HepG2 (cell line): ENCODE results near the gene PRKCSH. TPM values are rescaled to one million over a fixed set of nuclear protein-coding genes. Genes with fewer than 3 reads are reported as not detected.

Source experiments
- ADNP ChIP-seq: sonication (generic); formaldehyde crosslinking; IDR thresholded peaks from 2 replicates; pipeline ENCODE4 v1.4.0; 2020; ENCODE audit warnings: missing genetic modification reagents
- LCORL ChIP-seq, 2 experiments: fragments of 450-650 bp in 1 of 2; sonication (generic) in 1 of 2; formaldehyde crosslinking in 1 of 2; IDR thresholded peaks; 2 replicates each; pipeline versions ENCODE4 v1.5.0 to v1.6.1; 2017 to 2020; ENCODE audit warnings: antibody characterized with exemption in 1 of 2, missing genetic modification reagents in 1 of 2
- MED13 ChIP-seq: sonication (generic); formaldehyde crosslinking; IDR thresholded peaks from 2 replicates; pipeline ENCODE4 v1.5.0; 2020; ENCODE audit warnings: missing genetic modification reagents
- PPARG ChIP-seq: conservative IDR thresholded peaks from 2 replicates; pipeline ENCODE4 v1.6.1; 2016; ENCODE audit warnings: missing biosample characterization, missing genetic modification reagents
- RFXAP ChIP-seq: sonication (generic); formaldehyde crosslinking; IDR thresholded peaks from 2 replicates; pipeline ENCODE4 v1.4.0; 2020; ENCODE audit warnings: missing genetic modification reagents, borderline replicate concordance
- YY1 ChIP-seq: IDR thresholded peaks from 2 replicates; pipeline ENCODE4 v1.6.1; 2011; ENCODE audit warnings: low read length, low read depth, moderate library complexity, mild to moderate bottlenecking; ENCODE audit not compliant: insufficient read depth, insufficient replicate concordance
- ZFP1 ChIP-seq: IDR thresholded peaks from 2 replicates; pipeline ENCODE4 v1.6.1; 2016
- ZNF136 ChIP-seq: sonication (generic); formaldehyde crosslinking; IDR thresholded peaks from 2 replicates; pipeline ENCODE4 v1.8.1; 2022; ENCODE audit warnings: low read depth, mild to moderate bottlenecking, moderate library complexity, missing genetic modification reagents
- ZNF883 ChIP-seq: sonication (generic); formaldehyde crosslinking; IDR thresholded peaks from 2 replicates; pipeline ENCODE4 v1.5.1; 2020; ENCODE audit warnings: mild to moderate bottlenecking, missing genetic modification reagents; ENCODE audit errors: not compliant biosample characterization
- ZZZ3 ChIP-seq: sonication (generic); formaldehyde crosslinking; IDR thresholded peaks from 2 replicates; pipeline ENCODE4 v1.4.0; 2020; ENCODE audit warnings: missing genetic modification reagents, mild to moderate bottlenecking, borderline replicate concordance
- polyA plus RNA-seq, 8 experiments: library from polyadenylated mRNA; depleted of rRNA in 3 of 8; stranded (reverse) in 7 of 8; unstranded in 1 of 8; fragments of >200 nt; fragmentation: Illumina TruSeq in 4 of 8; extraction: Trizol in 4 of 8; gene quantifications; 2 replicates each; pipeline versions ENCODE4 v1.2.1 to v1.2.3, GENCODE V29; 2011 to 2016; ENCODE audit warnings: low read depth in 4 of 8, missing spikeins in 1 of 8, mixed read lengths in 1 of 8; ENCODE audit not compliant: insufficient read depth in 1 of 8
- total RNA-seq, 5 experiments: library from RNA; depleted of rRNA; stranded (reverse); fragments of >200 nt; fragmentation: Illumina TruSeq; extraction: Trizol; gene quantifications; 2 replicates each; pipeline ENCODE4 v1.2.3, GENCODE V29; 2016; ENCODE audit warnings: low read depth in 1 of 5
- TF ChIP-seq, protein P1 (sequence below): sonication (generic); formaldehyde crosslinking; IDR thresholded peaks from 2 replicates; pipeline ENCODE4 v1.8.1; 2023; ENCODE audit warnings: mild to moderate bottlenecking, missing genetic modification reagents
- TF ChIP-seq, protein P2 (sequence below): sonication (generic); formaldehyde crosslinking; IDR thresholded peaks from 2 replicates; pipeline ENCODE4 v1.5.1; 2020; ENCODE audit warnings: mild to moderate bottlenecking, missing genetic modification reagents, borderline replicate concordance
- TF ChIP-seq, protein P3 (sequence below): sonication (generic); formaldehyde crosslinking; IDR thresholded peaks from 2 replicates; pipeline ENCODE4; 2020; ENCODE audit warnings: missing genetic modification reagents, mild to moderate bottlenecking, borderline replicate concordance
- TF ChIP-seq, protein P4 (sequence below): IDR thresholded peaks from 2 replicates; pipeline ENCODE4 v1.4.0; 2020; ENCODE audit warnings: mild to moderate bottlenecking, missing genetic modification reagents
- TF ChIP-seq, protein P5 (sequence below): fragments of 450-650 bp; IDR thresholded peaks from 2 replicates; pipeline ENCODE4 v1.6.1; 2017; ENCODE audit warnings: mild to moderate bottlenecking

Gene PRKCSH
- total and polyA plus RNA-seq, 2 of the 13 experiments (the other 11 are each of a cell fraction or from before 2014, with no cell fraction given) = 85.1 to 125 TPM

DNA sequence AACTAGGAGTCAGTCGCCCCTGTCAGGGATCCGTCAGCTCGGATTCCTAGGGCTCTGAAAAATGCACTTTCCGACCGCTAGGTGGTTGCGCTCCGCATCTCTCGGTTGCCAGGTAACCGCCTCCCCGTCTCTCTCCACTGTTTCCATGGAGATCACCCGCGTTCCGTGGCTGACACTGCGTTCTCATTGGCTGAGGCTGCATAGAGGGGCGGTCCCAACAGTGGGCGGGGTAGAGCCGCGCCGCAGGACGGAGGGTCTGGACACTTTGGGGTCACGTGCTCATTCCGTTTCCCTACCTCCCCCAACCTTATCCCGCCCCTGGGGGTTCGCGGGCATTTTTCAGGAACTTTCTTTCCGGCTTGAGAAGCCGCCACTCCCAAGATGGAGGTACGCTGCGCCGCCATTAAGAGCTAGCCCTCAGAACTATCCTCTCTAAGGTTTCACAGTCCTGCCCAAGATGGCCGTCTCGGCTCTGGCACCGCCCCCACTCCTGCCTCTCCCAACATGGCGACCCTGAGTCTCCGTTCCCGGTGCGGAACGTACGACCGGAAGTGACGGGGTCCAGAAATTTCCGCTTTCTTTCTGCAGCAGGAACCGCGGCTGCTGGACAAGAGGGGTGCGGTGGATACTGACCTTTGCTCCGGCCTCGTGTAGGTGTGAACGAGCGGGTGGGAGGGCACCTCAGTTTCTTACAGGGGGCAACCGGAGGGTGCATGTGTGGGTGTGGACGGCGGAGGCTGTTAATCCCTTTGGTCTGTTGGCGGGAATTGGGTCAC, at the start of gene PRKCSH, which contains the start of gene ODAD3 (continued):
- TF ChIP-seq, protein P1, sequence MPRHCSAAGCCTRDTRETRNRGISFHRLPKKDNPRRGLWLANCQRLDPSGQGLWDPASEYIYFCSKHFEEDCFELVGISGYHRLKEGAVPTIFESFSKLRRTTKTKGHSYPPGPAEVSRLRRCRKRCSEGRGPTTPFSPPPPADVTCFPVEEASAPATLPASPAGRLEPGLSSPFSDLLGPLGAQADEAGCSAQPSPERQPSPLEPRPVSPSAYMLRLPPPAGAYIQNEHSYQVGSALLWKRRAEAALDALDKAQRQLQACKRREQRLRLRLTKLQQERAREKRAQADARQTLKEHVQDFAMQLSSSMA = peak; percentile 100
- TF ChIP-seq, protein P2, sequence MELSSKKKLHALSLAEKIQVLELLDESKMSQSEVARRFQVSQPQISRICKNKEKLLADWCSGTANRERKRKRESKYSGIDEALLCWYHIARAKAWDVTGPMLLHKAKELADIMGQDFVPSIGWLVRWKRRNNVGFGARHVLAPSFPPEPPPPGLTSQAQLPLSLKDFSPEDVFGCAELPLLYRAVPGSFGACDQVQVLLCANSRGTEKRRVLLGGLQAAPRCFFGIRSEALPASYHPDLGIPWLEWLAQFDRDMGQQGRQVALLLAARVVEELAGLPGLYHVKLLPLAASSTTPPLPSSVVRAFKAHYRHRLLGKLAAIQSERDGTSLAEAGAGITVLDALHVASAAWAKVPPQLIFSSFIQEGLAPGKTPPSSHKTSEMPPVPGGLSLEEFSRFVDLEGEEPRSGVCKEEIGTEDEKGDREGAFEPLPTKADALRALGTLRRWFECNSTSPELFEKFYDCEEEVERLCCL (CRISPR knock-in tag) = 0 out of 2 replicates have a peak, but pooled peaks have one; percentile 28
- TF ChIP-seq PPARG (peak; percentile 65), ADNP (CRISPR knock-in tag) (no peak), ZNF136 (no peak), RFXAP (peak; percentile 84; the same call in 1 of the 2 replicates), MED13 (no peak), ZZZ3 (CRISPR knock-in tag) (no peak), ZFP1 (CRISPR knock-in tag) (peak; percentile 33; the same call in 1 of the 2 replicates), LCORL (IDR thresholded peaks at IDR 0.05) (no peak), LCORL (CRISPR knock-in tag; IDR thresholded peaks at IDR 0.05) (peak; percentile 78), ZNF883 (CRISPR knock-in tag) (peak; percentile 48), YY1 (peak; percentile 100)
- TF ChIP-seq, protein P3, sequence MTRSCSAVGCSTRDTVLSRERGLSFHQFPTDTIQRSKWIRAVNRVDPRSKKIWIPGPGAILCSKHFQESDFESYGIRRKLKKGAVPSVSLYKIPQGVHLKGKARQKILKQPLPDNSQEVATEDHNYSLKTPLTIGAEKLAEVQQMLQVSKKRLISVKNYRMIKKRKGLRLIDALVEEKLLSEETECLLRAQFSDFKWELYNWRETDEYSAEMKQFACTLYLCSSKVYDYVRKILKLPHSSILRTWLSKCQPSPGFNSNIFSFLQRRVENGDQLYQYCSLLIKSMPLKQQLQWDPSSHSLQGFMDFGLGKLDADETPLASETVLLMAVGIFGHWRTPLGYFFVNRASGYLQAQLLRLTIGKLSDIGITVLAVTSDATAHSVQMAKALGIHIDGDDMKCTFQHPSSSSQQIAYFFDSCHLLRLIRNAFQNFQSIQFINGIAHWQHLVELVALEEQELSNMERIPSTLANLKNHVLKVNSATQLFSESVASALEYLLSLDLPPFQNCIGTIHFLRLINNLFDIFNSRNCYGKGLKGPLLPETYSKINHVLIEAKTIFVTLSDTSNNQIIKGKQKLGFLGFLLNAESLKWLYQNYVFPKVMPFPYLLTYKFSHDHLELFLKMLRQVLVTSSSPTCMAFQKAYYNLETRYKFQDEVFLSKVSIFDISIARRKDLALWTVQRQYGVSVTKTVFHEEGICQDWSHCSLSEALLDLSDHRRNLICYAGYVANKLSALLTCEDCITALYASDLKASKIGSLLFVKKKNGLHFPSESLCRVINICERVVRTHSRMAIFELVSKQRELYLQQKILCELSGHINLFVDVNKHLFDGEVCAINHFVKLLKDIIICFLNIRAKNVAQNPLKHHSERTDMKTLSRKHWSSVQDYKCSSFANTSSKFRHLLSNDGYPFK (CRISPR knock-in tag) = peak; percentile 100
- TF ChIP-seq, protein P4, sequence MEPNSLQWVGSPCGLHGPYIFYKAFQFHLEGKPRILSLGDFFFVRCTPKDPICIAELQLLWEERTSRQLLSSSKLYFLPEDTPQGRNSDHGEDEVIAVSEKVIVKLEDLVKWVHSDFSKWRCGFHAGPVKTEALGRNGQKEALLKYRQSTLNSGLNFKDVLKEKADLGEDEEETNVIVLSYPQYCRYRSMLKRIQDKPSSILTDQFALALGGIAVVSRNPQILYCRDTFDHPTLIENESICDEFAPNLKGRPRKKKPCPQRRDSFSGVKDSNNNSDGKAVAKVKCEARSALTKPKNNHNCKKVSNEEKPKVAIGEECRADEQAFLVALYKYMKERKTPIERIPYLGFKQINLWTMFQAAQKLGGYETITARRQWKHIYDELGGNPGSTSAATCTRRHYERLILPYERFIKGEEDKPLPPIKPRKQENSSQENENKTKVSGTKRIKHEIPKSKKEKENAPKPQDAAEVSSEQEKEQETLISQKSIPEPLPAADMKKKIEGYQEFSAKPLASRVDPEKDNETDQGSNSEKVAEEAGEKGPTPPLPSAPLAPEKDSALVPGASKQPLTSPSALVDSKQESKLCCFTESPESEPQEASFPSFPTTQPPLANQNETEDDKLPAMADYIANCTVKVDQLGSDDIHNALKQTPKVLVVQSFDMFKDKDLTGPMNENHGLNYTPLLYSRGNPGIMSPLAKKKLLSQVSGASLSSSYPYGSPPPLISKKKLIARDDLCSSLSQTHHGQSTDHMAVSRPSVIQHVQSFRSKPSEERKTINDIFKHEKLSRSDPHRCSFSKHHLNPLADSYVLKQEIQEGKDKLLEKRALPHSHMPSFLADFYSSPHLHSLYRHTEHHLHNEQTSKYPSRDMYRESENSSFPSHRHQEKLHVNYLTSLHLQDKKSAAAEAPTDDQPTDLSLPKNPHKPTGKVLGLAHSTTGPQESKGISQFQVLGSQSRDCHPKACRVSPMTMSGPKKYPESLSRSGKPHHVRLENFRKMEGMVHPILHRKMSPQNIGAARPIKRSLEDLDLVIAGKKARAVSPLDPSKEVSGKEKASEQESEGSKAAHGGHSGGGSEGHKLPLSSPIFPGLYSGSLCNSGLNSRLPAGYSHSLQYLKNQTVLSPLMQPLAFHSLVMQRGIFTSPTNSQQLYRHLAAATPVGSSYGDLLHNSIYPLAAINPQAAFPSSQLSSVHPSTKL (CRISPR knock-in tag) = peak; percentile 44; the same call in 1 of the 2 replicates
- TF ChIP-seq, protein P5, sequence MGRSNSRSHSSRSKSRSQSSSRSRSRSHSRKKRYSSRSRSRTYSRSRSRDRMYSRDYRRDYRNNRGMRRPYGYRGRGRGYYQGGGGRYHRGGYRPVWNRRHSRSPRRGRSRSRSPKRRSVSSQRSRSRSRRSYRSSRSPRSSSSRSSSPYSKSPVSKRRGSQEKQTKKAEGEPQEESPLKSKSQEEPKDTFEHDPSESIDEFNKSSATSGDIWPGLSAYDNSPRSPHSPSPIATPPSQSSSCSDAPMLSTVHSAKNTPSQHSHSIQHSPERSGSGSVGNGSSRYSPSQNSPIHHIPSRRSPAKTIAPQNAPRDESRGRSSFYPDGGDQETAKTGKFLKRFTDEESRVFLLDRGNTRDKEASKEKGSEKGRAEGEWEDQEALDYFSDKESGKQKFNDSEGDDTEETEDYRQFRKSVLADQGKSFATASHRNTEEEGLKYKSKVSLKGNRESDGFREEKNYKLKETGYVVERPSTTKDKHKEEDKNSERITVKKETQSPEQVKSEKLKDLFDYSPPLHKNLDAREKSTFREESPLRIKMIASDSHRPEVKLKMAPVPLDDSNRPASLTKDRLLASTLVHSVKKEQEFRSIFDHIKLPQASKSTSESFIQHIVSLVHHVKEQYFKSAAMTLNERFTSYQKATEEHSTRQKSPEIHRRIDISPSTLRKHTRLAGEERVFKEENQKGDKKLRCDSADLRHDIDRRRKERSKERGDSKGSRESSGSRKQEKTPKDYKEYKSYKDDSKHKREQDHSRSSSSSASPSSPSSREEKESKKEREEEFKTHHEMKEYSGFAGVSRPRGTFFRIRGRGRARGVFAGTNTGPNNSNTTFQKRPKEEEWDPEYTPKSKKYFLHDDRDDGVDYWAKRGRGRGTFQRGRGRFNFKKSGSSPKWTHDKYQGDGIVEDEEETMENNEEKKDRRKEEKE = no peak
